K562 (cell line): ENCODE results near the gene TMEM144. TPM values are rescaled to one million over a fixed set of nuclear protein-coding genes. Genes with fewer than 3 reads are reported as not detected.

Experiments
- EP300 ChIP-seq: IDR thresholded peaks from 2 replicates; pipeline ENCODE4 v1.6.1; 2012; ENCODE audit warnings: low read length, improper control_type of control experiment
- HDAC8 ChIP-seq: fragments of 450-650 bp; IDR thresholded peaks from 2 replicates; pipeline ENCODE4 v1.6.1; 2016; ENCODE audit warnings: mild to moderate bottlenecking, missing genetic modification characterization, moderate library complexity, missing compliant biosample characterization
- POU5F1 ChIP-seq: fragments of 150-350 bp; IDR thresholded peaks from 2 replicates; pipeline ENCODE4 v1.6.1; 2014; ENCODE audit warnings: borderline replicate concordance, low read length, low read depth, mild to moderate bottlenecking; ENCODE audit not compliant: partially characterized antibody
- RNF2 ChIP-seq: sonication (generic); IDR thresholded peaks from 2 replicates; pipeline ENCODE4 v1.6.1; 2016
- SAFB2 ChIP-seq: fragments of 200-400 bp; formaldehyde crosslinking; IDR thresholded peaks from 2 replicates; pipeline ENCODE4 v1.6.1; 2018; ENCODE audit warnings: borderline replicate concordance, low read length, low read depth, moderate library complexity; ENCODE audit not compliant: severe bottlenecking
- SIN3A ChIP-seq, 2 experiments: fragments of 150-350 bp in 1 of 2; IDR thresholded peaks; 2 replicates each; pipeline ENCODE4 v1.6.1; 2011 to 2016; ENCODE audit warnings: borderline replicate concordance in 2 of 2, low read depth in 2 of 2, low read length in 2 of 2, mild to moderate bottlenecking in 2 of 2, moderate library complexity in 2 of 2; ENCODE audit not compliant: control insufficient read depth in 1 of 2
- SMAD2 ChIP-seq: fragments of 150-350 bp; IDR thresholded peaks from 2 replicates; pipeline ENCODE4 v1.6.1; 2014; ENCODE audit warnings: low read depth, mild to moderate bottlenecking, low read length
- TAF7 ChIP-seq: fragments of 450-650 bp; IDR thresholded peaks from 2 replicates; pipeline ENCODE4 v1.6.1; 2016; ENCODE audit warnings: missing genetic modification characterization, missing compliant biosample characterization
- TCF7 ChIP-seq: sonication (generic); IDR thresholded peaks from 2 replicates; pipeline ENCODE4 v1.6.1; 2016; ENCODE audit warnings: antibody characterized with exemption, borderline replicate concordance
- WHSC1 ChIP-seq: IDR thresholded peaks from one replicate; pipeline ENCODE4 v1.6.1; 2012; ENCODE audit warnings: low read length, control low read depth, inconsistent platforms
- YY1 ChIP-seq, 3 experiments: IDR thresholded peaks; 2 replicates each; pipeline ENCODE4 v1.6.1; 2011; ENCODE audit warnings: low read length in 2 of 3, mild to moderate bottlenecking in 2 of 3, moderate library complexity in 2 of 3, borderline replicate concordance in 1 of 3, control low read depth in 1 of 3, low read depth in 1 of 3; ENCODE audit not compliant: insufficient read depth in 3 of 3, insufficient replicate concordance in 2 of 3, control insufficient read depth in 1 of 3, insufficient read length in 1 of 3; ENCODE audit errors: extremely low read depth in 1 of 3
- ZBTB17 ChIP-seq: fragments of 450-650 bp; formaldehyde crosslinking; IDR thresholded peaks from 2 replicates; pipeline ENCODE4 v1.4.0; 2020; ENCODE audit warnings: mild to moderate bottlenecking
- ZFP30 ChIP-seq: fragments of 250-450 bp; sonication (Bioruptor Pico); IDR thresholded peaks from 2 replicates; pipeline ENCODE4 v1.8.0; 2022; ENCODE audit warnings: moderate library complexity, mild to moderate bottlenecking, inconsistent platforms, borderline replicate concordance
- ZNF146 ChIP-seq: IDR thresholded peaks from one replicate; pipeline ENCODE4 v1.6.1; 2018; ENCODE audit warnings: missing compliant biosample characterization; ENCODE audit not compliant: unreplicated experiment
- ZNF253 ChIP-seq: fragments of 250-450 bp; sonication (Bioruptor Pico); conservative IDR thresholded peaks from 2 replicates; pipeline ENCODE4 v1.6.1; 2021; ENCODE audit warnings: mild to moderate bottlenecking
- ZNF444 ChIP-seq: fragments of 250-450 bp; sonication (Bioruptor Pico); IDR thresholded peaks from 2 replicates; pipeline ENCODE4 v1.4.0; 2020; ENCODE audit warnings: mild to moderate bottlenecking, moderate library complexity
- polyA plus RNA-seq, 8 experiments: library from polyadenylated mRNA; depleted of rRNA in 4 of 8; stranded (reverse) in 5 of 8; unstranded in 3 of 8; fragments of >200 nt; fragmentation: Nextera tagmentation in 2 of 8; fragmentation: Illumina TruSeq in 1 of 8; extraction: Ambion mirVana in 2 of 8; extraction: Trizol in 1 of 8; gene quantifications; 2 replicates each; pipeline versions ENCODE4 v1.2.1 to v1.2.3, GENCODE V29; 2011 to 2014; ENCODE audit warnings: inconsistent platforms in 1 of 8, missing spikeins in 1 of 8
- total RNA-seq, 7 experiments: library from RNA; depleted of rRNA in 6 of 7; stranded (reverse); fragments of >200 nt in 6 of 7; fragmentation: Illumina TruSeq in 2 of 7; extraction: Trizol in 2 of 7; gene quantifications; 2 replicates each; pipeline versions ENCODE4 v1.2.1 to v1.2.3, GENCODE V29; 2011 to 2021; ENCODE audit warnings: low replicate concordance in 1 of 7
- TF ChIP-seq, protein P1 (sequence below): sonication (generic); formaldehyde crosslinking; IDR thresholded peaks from 2 replicates; pipeline ENCODE4 v1.8.0; 2022; ENCODE audit warnings: mild to moderate bottlenecking, missing genetic modification reagents
- TF ChIP-seq, protein P2 (sequence below): fragments of 250-450 bp; sonication (Bioruptor Pico); IDR thresholded peaks from 2 replicates; pipeline ENCODE4 v1.4.0; 2020; ENCODE audit warnings: mild to moderate bottlenecking
- TF ChIP-seq, protein P3 (sequence below): sonication (generic); formaldehyde crosslinking; IDR thresholded peaks from 2 replicates; pipeline ENCODE4 v1.9.0; 2022; ENCODE audit warnings: mild to moderate bottlenecking, missing genetic modification reagents
- TF ChIP-seq, protein P4 (sequence below): sonication (generic); formaldehyde crosslinking; IDR thresholded peaks from 2 replicates; pipeline ENCODE4 v1.8.1; 2023; ENCODE audit warnings: mild to moderate bottlenecking, missing genetic modification reagents
- TF ChIP-seq, protein P5 (sequence below): IDR thresholded peaks from 2 replicates; pipeline ENCODE4 v1.6.1; 2014; ENCODE audit warnings: antibody characterized with exemption

The TMEM144 gene
- total and polyA plus RNA-seq, 9 of the 15 experiments (the other 6 are each of a cell fraction or from before 2014, with no cell fraction given), result 4.0 to 12.0 (median 6.1) TPM

DNA sequence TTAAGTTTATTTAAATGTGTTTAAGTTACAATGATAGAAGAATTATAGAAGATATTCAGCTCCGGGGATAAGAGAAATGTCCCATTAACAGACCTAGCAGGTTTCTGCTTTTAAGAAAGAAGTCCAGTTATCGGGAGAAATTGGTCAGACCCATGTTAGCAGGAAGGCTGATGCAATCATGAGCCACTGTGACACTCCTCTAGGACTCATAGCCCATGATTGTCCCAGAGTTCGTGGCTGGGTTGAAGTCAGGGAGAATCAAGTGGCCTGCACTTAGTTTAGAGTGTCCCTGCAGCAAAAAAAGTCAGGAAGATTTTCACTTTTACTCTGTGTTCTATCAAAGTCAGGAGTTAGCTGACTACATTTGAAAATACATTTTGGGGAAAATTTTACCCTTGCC, 72.0 kb downstream of the TMEM144 start (continued):
- TF ChIP-seq TAF7 (tag), result no peak
- TF ChIP-seq RNF2, result no peak
- no peak for TF ChIP-seq SIN3A (IDR thresholded peaks at IDR 0.05; ENCODE audit: borderline replicate concordance in 2 of 2, control insufficient read depth in 1 of 2, low read depth in 2 of 2, low read length in 2 of 2)
- no peak for TF ChIP-seq ZNF146 (CRISPR knock-in tag)
- TF ChIP-seq, protein P1, sequence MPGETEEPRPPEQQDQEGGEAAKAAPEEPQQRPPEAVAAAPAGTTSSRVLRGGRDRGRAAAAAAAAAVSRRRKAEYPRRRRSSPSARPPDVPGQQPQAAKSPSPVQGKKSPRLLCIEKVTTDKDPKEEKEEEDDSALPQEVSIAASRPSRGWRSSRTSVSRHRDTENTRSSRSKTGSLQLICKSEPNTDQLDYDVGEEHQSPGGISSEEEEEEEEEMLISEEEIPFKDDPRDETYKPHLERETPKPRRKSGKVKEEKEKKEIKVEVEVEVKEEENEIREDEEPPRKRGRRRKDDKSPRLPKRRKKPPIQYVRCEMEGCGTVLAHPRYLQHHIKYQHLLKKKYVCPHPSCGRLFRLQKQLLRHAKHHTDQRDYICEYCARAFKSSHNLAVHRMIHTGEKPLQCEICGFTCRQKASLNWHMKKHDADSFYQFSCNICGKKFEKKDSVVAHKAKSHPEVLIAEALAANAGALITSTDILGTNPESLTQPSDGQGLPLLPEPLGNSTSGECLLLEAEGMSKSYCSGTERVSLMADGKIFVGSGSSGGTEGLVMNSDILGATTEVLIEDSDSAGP, result no peak
- TF ChIP-seq WHSC1, result no peak
- TF ChIP-seq, protein P2, sequence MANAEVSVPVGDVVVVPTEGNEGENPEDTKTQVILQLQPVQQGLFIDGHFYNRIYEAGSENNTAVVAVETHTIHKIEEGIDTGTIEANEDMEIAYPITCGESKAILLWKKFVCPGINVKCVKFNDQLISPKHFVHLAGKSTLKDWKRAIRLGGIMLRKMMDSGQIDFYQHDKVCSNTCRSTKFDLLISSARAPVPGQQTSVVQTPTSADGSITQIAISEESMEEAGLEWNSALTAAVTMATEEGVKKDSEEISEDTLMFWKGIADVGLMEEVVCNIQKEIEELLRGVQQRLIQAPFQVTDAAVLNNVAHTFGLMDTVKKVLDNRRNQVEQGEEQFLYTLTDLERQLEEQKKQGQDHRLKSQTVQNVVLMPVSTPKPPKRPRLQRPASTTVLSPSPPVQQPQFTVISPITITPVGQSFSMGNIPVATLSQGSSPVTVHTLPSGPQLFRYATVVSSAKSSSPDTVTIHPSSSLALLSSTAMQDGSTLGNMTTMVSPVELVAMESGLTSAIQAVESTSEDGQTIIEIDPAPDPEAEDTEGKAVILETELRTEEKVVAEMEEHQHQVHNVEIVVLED, result 0 out of 2 replicates have a peak, but pooled peaks have one; percentile 18
- TF ChIP-seq, protein P3, sequence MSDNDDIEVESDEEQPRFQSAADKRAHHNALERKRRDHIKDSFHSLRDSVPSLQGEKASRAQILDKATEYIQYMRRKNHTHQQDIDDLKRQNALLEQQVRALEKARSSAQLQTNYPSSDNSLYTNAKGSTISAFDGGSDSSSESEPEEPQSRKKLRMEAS (CRISPR knock-in tag), result no peak
- no peak for TF ChIP-seq SMAD2
- TF ChIP-seq TCF7, result no peak
- no peak for TF ChIP-seq ZNF444 (CRISPR knock-in tag)
- no peak for TF ChIP-seq ZFP30 (CRISPR knock-in tag)
- TF ChIP-seq, protein P4, sequence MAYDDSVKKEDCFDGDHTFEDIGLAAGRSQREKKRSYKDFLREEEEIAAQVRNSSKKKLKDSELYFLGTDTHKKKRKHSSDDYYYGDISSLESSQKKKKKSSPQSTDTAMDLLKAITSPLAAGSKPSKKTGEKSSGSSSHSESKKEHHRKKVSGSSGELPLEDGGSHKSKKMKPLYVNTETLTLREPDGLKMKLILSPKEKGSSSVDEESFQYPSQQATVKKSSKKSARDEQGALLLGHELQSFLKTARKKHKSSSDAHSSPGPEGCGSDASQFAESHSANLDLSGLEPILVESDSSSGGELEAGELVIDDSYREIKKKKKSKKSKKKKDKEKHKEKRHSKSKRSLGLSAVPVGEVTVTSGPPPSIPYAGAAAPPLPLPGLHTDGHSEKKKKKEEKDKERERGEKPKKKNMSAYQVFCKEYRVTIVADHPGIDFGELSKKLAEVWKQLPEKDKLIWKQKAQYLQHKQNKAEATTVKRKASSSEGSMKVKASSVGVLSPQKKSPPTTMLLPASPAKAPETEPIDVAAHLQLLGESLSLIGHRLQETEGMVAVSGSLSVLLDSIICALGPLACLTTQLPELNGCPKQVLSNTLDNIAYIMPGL (CRISPR knock-in tag), result no peak
- no peak for TF ChIP-seq ZBTB17 (CRISPR knock-in tag)
- no peak for TF ChIP-seq ZNF253
- TF ChIP-seq POU5F1, result no peak
- no peak for TF ChIP-seq HDAC8
- no peak for TF ChIP-seq SAFB2
- no peak for TF ChIP-seq YY1 (IDR thresholded peaks at IDR 0.05; ENCODE audit: borderline replicate concordance in 1 of 3, control insufficient read depth in 1 of 3, extremely low read depth in 1 of 3, insufficient read depth in 3 of 3, insufficient read length in 1 of 3, insufficient replicate concordance in 2 of 3, low read depth in 1 of 3, low read length in 2 of 3)
- TF ChIP-seq EP300, result peak; percentile 22; the same call in 1 of the 2 replicates
- TF ChIP-seq, protein P5, sequence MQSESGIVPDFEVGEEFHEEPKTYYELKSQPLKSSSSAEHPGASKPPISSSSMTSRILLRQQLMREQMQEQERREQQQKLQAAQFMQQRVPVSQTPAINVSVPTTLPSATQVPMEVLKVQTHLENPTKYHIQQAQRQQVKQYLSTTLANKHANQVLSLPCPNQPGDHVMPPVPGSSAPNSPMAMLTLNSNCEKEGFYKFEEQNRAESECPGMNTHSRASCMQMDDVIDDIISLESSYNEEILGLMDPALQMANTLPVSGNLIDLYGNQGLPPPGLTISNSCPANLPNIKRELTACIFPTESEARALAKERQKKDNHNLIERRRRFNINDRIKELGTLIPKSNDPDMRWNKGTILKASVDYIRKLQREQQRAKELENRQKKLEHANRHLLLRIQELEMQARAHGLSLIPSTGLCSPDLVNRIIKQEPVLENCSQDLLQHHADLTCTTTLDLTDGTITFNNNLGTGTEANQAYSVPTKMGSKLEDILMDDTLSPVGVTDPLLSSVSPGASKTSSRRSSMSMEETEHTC, result no peak
